NCI-H2107 (cell line): Measurements from ENCODE around the gene TNRC18.
"Not testable (repeated sequence)": the region's sequence is repeated elsewhere in the genome, so short reads cannot be mapped to it uniquely, and the experiment has no call there.

ENCODE experiments used
- DNase-seq: peaks from one replicate; lab custom pipeline; 2025; lab: John Stamatoyannopoulos, UW

The TNRC18 gene

GRCh38 chr7:5315761-5316160 lies 107.9 kb downstream of the TNRC18 start:
- no peak for DNase-seq

- DNase-seq: no peak
These were observed 108.8 kb downstream of the TNRC18 start for GRCh38 chr7:5314864-5315263.

GRCh38 chr7:5313076-5313885 lies 110.4 kb downstream of the TNRC18 start:
- not testable (repeated sequence) for DNase-seq

GRCh38 chr7:5312276-5313070 lies 111.2 kb downstream of the TNRC18 start:
- not testable (repeated sequence) for DNase-seq

GRCh38 chr7:5310822-5311405 lies 112.7 kb downstream of the TNRC18 start:
- no peak for DNase-seq

- no peak for DNase-seq
These were observed 114.5 kb downstream of the TNRC18 start for GRCh38 chr7:5309146-5309545.

GRCh38 chr7:5307221-5308142 lies 116.2 kb downstream of the TNRC18 start:
- DNase-seq: not testable (repeated sequence)

- not testable (repeated sequence) for DNase-seq
These were observed 118.6 kb downstream of the TNRC18 start for GRCh38 chr7:5305050-5305449.

GRCh38 chr7:5303591-5304505 lies 119.8 kb downstream of the TNRC18 start:
- no peak for DNase-seq

GRCh38 chr7:5303061-5303460 lies 120.6 kb downstream of the TNRC18 start:
- DNase-seq: no peak

- DNase-seq: no peak
These were observed 121.1 kb downstream of the TNRC18 start for GRCh38 chr7:5302577-5302976.

GRCh38 chr7:5300366-5300765 lies 123.3 kb downstream of the TNRC18 start:
- no peak for DNase-seq

- no peak for DNase-seq
These were observed 126.9 kb downstream of the TNRC18 start for GRCh38 chr7:5296611-5297226.

GRCh38 chr7:5296015-5296610 lies 127.5 kb downstream of the TNRC18 start:
- DNase-seq: no peak

GRCh38 chr7:5295039-5296014 lies 128.3 kb downstream of the TNRC18 start:
- no peak for DNase-seq

- no peak for DNase-seq
These were observed 129.3 kb downstream of the TNRC18 start for GRCh38 chr7:5294169-5294987.

- not testable (repeated sequence) for DNase-seq
These were observed 131.8 kb downstream of the TNRC18 start for GRCh38 chr7:5291711-5292335.
